Hypothalamus (tissue), 51 donors: ENCODE results near the gene FLNC.
A peak's percentile ranks its signal among the peaks of the same experiment; 100 is the strongest.

Source experiments
- DNase-seq, 51 donors: peaks; one replicate each; lab custom pipeline; 2025; lab: John Stamatoyannopoulos, UW

The FLNC gene

GRCh38 chr7:128904381-128905197 is 74.4 kb downstream of the FLNC start:
- peak in 1 of 51 donors; percentile 3 for DNase-seq

GRCh38 chr7:128906001-128906765 is 76.0 kb downstream of the FLNC start:
- DNase-seq: no peak

GRCh38 chr7:128906766-128907559 is 76.8 kb downstream of the FLNC start:
- no peak for DNase-seq
